GM21786 (cell line): ENCODE measurements around the gene SNX3.
"Not testable (repeated sequence)": the region's sequence is repeated elsewhere in the genome, so short reads cannot be mapped to it uniquely, and the experiment has no call there.

Experiments used
- ATAC-seq: cut with Tn5 transposase; IDR thresholded peaks from one replicate; pipeline ENCODE4 v1.9.1; 2021; ENCODE audit not compliant: unreplicated experiment

Gene SNX3

DNA sequence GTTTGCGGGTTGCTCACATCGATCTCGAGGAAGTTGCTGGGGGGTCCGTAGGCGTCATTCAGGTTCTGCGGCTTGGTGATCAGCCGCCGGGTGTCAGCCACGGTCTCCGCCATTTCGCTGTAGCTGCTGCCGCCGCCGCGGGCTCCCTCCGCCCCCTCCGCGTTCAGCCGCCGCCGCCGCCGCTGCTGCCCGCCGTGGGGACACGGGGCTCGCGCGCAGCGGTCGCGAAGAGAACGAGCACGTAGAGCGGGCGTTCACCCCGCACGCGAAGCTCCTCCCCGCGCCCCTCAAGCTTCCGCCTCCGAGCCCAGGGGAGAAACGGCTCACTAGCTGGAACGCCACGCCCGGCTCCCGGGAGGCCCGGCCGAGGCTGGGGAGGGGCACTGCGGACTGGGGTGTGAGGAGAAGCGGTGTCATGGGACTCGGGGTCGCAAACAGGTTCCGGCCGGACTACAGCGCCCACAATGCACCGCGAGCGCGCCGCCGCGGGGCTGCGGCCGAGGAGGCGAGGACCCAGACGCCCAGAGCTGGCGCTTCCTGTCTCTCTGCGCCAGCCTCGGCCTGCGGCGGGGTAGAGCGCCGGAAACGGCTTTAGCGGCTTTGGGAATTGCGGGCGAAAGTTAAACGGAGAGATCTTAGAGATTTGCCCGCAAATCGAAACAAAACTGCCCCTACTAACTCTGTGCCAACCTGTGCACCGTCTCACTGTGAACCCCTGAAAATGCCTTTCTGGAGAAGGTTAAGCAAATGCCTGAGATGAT is at the start of gene SNX3:
Gene SNX3 (minus strand): TSS at position 232 of the 761 bp plus-strand sequence. CDS start 119 bp downstream, at position 113.
- peak; percentile 86 for ATAC-seq

DNA sequence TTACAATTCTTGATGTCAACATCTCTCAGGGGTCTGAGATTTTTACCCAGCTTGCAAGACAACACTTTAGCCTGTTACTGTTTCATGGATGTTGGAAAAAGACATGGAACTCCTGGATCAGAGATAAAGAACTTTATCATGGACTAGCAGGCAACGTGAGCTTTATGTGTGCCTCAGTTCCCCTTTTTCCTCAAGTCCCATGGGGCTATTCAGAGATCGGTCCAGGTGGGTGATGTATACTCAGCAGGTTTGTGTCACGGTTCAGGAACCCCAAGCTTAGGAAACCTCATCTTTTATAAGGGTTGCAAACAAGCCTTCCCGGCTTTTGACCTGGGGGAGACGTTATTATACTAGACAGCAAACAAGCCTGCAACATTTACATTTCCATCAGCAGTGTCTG is 49.0 kb upstream of the SNX3 start:
- ATAC-seq = no peak

DNA sequence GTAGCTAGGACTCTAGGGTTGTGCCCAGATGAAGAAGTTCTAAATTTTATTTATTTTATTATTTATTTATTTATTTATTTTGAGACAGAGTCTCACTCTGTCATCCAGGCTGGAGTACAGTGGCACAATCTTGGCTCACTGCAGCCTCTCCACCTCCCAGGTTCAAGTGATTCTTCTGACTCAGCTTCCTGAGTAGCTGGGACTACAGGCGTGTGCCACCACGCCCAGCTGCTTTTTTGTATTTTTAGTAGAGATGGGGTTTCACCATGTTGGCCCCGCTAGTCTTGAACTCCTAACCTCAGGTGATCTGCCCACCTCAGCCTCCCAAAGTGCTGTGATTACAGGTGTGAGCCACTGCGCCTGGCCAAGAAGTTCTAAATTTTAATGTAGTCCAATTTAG is 47.8 kb upstream of the SNX3 start:
- ATAC-seq = not testable (repeated sequence)

DNA sequence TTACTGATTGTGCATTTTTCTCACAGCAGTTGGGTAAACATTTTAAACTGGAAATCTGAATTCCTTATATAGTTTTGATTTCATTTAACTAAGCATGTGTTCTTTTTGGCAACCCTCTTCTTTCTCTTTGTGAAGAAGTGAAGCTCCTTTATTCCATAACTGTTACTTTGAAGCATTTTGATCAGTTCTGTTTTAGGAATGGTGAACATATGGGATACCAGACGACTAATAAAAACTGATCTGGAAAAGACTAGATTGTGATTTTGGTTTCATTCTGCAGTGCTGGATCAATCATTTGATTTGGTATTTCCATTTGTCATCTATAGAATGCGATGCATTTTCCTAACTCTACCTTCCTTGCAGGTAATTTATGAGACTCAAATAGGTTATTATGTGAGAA is 43.8 kb upstream of the SNX3 start:
- no peak for ATAC-seq

DNA sequence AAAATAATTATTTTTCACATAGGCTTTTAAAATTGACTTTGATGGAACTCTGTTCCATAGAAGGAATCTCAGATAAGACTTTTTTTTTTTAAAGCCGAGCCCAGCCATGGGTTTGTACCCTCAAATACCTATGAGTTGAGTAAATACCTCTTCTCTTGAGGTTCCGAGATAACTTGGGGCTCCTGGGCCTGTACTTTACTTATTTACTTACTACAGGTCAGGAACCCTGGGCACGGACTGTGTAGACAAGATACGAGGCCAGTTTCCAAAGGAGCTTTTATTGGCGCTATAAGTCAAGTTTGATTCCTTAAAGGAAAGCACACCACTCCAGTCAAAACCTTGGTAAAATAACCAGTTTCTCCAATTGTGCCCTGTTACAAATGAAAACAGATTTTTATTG is 41.5 kb upstream of the SNX3 start:
- no peak for ATAC-seq

DNA sequence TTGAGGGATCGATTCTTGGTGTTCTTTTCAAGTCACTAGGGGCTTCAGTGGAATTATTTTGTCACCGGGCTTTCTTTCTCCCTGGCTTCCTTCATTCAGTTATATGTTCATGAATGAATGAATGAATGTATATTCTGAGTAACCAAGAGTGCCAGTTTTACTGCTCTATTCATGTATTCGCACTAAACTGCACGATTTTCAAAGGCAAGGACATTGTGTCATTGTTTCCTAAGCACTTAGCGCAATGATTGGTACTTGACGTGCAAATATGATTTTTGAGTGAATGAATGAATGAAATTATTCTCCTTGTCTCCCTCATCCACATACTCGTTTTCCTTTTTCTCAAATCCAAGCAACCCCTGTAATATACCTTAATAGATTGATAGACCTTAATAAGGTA is 34.8 kb upstream of the SNX3 start:
- ATAC-seq = no peak

DNA sequence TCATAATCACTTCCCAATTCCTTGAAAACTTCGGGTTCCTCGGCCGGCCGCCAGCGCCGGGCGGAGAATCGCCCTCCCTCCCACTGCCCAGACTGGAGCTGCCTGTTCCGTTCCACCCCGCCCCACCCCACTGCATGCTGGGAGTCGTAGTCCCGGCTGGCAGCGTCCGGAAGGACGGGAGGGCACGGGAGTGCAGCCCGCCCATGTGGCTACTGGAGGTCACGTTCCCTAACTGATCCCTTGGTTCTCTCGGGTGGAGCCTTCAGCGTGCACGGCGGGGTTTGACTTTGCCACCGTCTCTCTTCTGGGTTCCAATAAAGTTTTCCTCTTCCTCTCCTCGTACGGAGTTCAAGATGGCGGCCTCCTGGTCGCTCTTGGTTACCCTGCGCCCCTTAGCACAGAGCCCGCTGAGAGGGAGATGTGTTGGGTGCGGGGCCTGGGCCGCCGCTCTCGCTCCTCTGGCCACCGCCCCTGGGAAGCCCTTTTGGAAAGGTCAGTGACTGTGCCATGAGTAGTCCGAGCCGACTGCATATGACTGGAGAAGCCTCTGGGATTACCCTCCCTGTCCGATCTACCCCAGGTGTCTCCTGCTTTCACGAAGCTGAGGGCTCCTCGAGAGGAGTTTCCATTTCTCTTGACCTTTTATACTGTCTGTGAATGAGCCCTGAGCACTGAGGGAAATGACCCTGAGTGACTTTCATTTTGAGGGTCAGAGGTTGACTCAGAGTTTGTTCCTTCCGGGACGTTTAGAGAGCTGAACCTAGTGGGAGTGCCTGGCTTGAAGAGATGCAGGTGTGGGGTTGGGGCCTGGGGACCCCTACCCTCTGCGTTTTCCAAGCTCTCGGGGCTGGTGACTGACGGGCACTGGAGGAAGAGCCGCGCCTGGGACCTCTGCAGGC is 34.1 kb upstream of the SNX3 start, which contains the start of gene AFG1L:
Gene AFG1L (plus strand): TSS at position 328 of the 899 bp plus-strand sequence. CDS start 26 bp downstream, at position 354.
- peak; percentile 85 for ATAC-seq

DNA sequence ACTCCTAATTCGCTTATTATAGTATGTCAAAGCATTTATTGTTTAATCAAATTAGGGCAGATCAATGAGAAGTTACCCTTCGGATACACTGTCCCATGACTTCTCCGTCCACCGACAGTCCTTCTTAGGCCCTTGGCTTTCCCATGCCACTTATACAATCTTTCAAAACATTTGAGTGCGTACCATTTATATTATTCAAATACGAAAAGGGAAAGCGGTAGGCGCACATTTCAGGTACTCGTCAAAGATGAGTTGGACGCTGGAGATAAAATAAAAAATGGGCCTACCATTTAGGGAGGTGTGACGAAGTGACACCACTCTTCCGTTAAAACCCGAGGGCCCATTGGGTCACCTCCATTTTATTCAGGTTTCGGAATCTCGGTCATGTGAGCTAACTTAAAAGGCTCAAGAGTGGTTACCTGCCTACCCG is 33.5 kb upstream of the SNX3 start:
- ATAC-seq = peak; percentile 13

DNA sequence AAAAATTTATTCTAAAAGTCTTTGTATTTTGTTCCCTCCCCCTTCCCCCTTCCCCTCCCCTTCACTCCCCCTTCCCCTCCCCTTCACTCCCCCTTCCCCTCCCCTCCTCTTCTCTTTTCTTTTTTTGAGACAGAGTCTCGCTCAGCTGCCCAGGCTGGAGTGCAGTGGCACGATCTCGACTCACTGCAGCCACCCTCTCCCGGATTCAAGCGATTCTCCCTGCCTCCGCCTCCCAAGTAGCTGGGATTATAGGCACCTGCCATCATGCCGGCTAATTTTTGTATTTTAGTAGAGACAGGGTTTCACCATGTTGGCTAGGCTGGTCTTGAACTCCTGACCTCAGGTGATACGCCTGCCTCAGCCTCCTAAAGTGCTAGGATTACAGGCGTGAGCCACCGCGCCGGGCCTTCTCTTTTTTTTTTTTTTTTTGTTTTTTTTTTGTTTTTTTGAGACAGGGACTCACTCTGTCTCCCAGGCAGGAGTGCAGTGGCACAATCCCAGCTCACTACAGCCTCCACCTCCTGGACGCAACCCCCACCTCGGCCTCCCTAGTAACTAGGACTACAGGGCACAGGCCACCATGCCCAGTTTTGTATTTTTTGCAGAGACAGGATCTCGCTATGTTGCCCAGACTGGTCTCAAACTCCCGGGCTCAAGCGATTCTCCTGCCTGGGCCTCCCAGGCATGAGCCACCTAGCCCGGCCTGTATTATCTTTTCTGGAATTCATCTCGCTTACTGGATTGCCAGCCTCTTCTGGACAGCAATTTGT is 32.9 kb upstream of the SNX3 start:
- no peak for ATAC-seq

DNA sequence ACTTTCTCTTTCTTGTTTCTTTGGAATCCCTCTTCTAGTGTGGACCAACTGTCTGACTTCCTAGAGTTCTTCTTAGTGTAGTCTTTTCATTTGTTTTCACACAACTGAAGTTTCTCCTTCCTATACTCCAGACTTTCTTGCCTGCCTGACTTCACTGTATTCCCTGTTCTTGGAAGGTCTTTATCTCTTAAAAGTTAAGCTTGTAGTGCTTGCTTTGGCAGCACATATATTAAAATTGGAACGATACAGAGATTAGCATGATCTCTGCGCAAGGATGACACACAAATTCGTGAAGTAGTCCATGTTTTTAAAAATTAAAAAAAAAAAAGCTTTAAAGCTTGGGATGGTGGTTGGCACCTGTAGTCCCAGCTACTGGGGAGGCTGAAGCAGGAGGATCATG is 31.7 kb upstream of the SNX3 start:
- not testable (repeated sequence) for ATAC-seq

DNA sequence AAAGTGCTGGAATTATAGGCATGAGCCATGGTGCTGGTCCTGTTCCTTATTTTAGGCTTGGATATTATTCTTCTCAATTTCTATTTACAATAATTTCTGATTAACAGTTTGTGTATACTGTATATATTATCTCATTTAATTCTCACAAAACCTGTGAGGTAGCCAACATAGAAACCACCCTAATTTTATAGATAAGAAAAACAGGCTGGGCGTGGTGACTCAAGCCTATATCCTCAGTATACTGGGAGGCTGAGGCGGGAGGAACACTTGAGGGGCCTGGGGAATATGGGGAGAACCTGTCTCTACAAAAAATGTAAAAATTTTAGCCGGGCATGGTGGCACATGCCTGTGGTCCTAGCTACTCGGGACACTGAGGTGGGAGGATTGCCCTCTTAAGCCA is 30.3 kb upstream of the SNX3 start:
- ATAC-seq = no peak

DNA sequence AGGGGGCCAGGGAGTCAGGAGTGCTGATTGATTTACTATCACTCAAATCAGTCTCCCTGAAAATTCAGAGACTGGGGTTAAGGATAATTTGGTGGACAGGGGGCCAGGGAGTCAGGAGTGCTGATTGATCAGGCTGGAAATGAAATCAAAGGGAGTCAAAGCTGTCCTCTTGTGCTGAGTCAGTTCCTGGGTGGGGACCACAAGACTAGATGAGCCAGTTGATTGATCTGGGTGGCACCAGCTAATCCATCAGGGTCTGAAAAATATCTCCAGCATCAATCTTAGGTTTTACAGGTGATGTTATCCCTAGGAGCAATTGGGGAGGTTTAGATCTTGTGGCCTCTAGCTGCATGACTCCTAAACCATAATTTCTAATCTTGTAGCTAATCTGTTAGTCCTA is 27.9 kb upstream of the SNX3 start:
- ATAC-seq = no peak

DNA sequence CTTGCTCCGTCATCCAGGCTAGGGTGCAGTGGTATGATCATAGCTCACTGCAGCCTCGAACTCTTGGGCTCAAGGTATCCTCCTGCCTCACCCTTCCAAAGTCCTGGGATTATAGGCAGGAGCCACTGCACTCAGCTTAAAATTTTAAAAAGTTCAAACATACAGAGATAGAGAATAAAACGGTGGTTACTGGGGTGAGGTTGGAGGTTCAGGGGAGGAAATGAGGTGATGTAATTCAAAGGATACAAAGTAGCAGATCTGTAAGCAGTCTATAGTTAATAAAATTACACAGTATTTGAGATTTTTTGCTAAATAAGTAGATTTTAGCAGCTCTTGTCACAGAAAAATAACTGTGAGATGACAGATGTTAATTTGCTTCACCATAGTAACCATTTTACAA is 26.5 kb upstream of the SNX3 start:
- ATAC-seq = no peak

DNA sequence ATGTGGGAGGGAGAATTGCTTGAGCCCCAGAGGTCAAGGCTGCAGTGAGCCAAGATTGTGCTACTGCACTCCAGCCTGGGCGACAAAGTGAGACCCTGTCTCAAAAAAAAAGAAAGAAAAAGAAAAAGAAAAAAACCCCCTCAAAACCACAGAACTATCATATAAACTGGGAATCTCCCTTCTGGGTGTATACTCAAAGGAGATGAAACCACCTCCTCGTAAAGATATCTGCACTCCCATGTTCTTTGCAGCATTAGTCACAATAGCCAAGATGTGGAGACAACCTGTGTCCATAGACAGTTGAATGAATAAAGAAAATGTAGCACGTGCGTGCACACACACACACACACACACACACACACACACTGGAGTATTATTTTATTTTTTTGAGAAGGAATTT is 25.5 kb upstream of the SNX3 start:
- no peak for ATAC-seq

DNA sequence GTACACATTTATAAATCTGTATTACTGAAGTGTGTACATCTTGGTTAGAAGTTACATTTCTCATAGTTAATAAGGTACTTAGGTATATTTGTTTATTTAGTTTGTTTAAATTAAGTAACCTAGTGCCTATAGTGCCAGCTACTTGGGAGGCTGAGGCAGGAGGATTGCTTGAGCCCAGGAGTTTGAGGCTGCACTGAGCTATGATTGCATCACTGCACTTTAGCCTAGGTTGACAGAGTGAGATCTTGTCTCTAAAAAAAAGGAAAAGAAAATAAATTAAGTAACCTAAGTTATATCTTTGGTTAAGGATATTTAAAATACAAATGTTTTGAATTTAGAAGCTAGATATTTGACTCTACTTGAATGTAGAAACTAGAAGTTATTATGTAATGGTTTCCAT is 24.5 kb upstream of the SNX3 start:
- no peak for ATAC-seq

DNA sequence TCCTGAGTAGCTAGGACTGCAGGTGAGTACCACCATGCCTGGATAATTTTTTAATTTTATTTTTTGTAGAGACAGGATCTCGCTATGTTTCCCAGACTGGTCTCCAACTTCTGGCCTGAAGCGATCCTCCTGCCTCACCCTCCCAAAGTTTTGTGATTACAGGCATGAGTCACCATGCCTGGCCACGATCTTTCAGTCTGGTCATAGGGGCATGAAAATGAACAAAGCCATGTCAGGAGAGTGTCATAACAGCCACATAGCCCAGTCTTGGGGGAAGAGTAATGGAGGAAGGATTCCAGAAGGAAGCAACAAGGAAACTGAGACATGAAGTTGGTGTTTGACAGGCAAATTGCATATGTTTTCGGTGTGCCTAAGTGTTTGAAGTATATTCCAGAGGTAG is 17.0 kb upstream of the SNX3 start:
- ATAC-seq = no peak

DNA sequence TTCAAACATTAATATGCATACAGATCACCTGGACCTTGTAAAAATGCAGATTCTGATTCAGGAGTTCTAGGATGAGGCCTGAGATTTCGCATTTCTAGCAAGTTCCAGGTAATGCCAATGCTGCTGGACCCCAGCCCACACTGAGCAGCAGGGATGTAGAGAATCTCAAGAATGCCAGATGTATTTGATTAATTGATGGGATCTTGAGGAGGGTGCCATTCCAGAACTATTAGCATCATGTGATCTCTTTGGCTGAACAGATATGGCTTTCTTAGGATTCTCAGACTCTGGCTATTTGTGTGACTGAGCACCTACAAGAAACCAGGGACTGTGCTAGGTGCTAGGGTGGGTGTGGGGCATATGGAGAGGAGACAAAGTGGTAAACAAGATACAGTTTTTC is 16.5 kb upstream of the SNX3 start:
- ATAC-seq = no peak

DNA sequence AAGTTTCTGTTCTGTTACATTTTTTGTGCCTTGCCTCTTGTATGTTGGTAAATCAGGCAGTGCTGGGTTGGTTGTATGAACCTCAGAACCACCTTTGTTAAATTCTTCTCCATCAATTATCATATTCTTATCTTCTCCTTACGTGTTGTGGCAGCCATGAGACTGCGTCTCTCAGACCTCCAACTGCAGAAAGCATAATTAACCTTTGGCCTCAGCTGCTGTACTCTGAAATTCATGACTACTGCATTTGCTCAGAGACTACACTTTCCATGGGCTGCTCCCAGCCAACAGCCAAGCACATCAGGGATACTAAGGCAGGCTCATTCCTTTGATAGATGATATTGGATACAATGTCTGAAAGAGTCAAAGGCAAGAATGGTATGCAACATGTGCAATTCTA is 15.1 kb upstream of the SNX3 start:
- ATAC-seq = no peak

DNA sequence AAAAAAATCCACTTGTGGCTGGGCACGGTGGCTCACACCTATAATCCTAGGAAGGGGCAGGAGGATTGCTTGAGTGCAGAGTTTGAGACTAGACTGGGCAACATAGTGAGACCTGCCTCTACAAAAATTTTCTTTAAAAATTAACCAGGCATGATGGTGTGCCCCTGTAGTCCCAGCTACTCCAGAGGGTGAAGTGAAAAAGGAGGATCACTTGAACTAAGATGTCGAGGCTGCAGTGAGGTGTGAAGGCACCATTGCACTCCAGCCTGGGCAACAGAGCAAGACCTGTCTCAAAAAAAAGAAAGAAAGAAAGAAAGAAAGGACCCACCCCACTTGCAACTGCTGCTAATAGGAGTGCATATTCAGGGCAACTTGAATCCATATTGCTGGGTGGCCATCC is 13.7 kb upstream of the SNX3 start:
- no peak for ATAC-seq

DNA sequence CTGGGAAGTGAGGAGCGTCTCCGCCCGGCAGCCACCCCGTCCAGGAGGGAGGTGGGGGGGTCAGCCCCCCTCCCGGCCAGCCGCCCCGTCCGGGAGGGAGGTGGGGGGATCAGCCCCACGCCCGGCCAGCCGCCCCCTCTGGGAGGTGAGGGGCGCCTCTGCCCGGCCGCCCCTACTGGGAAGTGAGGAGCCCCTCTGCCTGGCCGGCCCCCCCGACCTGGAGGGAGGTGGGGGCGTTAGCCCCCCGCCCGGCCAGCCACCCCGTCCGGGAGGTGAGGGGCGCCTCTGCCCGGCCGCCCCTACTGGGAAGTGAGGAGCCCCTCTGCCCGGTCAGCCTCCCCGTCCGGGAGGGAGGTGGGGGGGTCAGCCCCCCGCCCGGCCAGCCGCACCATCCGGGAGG is 9.1 kb upstream of the SNX3 start:
- not testable (repeated sequence) for ATAC-seq

DNA sequence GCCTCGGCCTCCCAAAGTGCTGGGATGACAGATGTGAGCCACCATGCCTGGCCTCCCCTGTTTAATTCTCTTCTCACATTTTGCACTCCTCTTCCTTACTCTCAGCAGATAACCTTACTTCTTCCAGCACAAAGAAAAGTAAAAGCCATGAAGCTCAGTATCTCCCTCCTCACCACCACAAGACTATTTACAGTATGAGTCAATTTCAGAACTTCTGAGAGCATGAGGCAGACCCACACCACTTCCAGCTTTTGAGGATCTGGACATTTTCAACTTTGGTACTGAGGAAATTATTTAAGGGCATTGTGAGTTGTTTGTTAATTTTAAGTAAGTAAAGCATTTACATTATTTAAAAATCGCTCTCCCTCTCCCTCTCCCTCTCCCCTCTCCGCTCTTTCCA is 8.0 kb upstream of the SNX3 start:
- no peak for ATAC-seq
